SHP77 treated with DMSO at 0.1 percent for 48 hours (cell line): ENCODE data around the gene SLC35F4.
"Not testable (repeated sequence)": the region's sequence is repeated elsewhere in the genome, so short reads cannot be mapped to it uniquely, and the experiment has no call there.

Source experiments
- DNase-seq: peaks from one replicate; lab custom pipeline; 2025; lab: John Stamatoyannopoulos, UW

SLC35F4 gene

GRCh38 chr14:57865403-57866198 lies at the start of gene SLC35F4:
SLC35F4 (minus strand) TSS chr14:57866092.
- DNase-seq: no peak

- no peak for DNase-seq
Measured at GRCh38 chr14:57909626-57910025, 43.7 kb upstream of the SLC35F4 start.

GRCh38 chr14:57903954-57904353 lies 38.1 kb upstream of the SLC35F4 start:
- no peak for DNase-seq

DNA sequence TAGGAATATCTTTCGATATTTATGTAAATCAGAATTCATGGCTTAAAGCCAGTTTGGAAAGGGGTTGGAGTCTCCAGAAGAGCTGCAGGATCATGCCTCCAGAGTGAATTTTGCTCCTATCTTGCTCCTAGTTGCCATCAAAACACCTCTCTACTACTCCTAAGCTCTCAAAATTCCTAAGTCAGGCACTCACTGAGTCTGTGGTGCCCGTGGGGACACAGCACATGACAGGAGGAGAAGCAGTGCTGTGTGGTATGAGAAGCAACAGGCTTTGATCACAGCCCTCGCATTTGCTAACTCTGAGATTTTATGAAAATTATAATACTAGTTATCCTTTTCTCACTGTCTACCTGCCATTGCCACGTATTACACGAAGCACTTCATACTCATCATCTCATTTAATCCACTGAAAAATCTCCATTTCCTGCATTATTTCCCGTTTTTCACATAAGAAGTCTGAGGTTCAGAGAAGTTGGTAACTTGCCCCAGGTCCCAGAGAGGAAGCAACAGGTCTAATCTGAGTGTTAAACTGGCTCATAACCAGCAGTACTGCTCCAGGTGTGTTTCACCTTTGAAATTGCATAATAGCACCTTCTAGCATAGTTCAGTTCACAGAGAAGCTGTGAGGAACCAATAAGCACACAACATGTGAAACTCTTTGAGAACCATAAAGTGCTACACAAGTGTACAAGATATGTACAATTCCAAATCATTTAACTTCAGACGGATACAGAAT lies 33.1 kb upstream of the SLC35F4 start:
- no peak for DNase-seq

- no peak for DNase-seq
Measured at GRCh38 chr14:57897144-57897748, 31.4 kb upstream of the SLC35F4 start.

DNA sequence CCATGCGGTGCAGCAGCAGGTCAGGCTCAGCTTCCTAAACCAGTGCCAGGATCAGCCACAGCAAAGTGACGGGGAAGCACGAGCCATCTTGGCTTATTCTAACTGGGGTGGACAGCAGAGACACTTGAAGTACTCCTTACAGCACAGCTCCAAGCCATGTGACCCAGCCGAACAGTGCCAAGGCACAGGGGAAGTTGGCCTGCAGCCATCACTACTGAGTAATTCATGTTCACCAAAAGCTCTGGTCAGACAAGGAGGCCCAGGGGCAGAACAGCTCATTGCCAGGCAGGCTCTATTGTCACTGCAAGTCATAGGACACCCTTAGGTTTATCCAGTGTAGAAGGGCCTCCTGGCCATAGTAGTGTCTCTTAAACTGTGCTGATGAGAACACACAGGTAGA lies 23.4 kb upstream of the SLC35F4 start:
- peak; percentile 6 for DNase-seq

DNA sequence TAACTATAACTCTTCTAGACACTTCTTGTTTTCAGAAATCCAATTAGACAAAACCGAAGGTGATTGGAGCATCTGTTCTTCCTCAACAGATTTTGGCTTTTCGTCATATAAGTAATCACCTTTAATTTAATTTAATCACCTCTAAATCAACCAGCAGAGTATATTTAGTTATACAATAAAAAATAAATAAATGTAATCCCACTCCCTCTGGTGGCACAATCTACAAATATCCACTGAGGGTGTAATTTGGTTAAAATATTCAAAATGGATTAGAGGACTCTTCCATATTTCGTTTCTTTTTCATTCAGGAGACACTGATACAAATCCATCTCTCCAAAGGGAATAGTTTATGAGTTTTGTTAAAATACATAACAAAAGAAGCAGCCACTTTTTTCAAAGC lies 18.3 kb upstream of the SLC35F4 start:
- no peak for DNase-seq

DNA sequence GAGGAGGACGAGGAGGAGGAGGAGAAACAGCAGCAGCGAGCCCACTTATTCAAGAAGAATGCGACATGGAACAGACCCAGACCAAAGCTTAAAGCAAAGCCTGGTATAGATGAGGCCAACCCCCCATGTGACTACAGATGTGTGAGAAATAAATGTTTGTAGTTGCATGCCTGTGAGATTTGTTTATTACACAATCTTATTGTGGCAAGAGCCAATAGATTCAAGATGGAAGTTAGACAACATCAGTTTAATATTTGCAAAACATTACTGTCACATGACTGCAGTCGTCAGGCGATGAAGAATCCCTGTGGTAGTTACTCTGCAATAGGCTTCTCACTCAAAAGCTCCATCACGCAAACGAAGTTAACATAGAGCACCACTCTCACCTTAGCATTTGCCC lies 17.2 kb upstream of the SLC35F4 start:
- no peak for DNase-seq

DNA sequence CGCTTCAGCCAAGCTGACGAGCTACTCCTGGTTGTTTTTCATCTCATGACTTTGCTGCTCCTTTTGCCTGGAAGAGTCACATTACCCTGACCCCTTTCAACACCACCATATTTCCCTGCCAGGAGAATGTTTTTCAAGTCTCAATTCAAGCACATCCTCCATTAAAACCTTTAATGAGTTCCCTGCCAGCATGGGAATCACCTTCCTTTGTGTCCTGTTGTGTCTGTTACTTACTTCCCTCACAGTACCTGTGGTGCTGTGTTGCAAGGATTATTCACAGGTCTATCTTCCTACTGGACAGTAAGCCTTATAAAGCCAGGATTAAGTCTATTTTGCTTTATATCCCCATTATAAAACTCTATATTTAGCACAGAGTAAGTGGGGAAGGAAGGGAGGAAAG lies 13.6 kb upstream of the SLC35F4 start:
- no peak for DNase-seq

GRCh38 chr14:57875985-57876384 lies 10.1 kb upstream of the SLC35F4 start:
- DNase-seq: no peak

- no peak for DNase-seq
Measured at GRCh38 chr14:57875296-57875695, 9.4 kb upstream of the SLC35F4 start.

GRCh38 chr14:57871459-57872080 lies 5.7 kb upstream of the SLC35F4 start:
- DNase-seq: no peak

DNA sequence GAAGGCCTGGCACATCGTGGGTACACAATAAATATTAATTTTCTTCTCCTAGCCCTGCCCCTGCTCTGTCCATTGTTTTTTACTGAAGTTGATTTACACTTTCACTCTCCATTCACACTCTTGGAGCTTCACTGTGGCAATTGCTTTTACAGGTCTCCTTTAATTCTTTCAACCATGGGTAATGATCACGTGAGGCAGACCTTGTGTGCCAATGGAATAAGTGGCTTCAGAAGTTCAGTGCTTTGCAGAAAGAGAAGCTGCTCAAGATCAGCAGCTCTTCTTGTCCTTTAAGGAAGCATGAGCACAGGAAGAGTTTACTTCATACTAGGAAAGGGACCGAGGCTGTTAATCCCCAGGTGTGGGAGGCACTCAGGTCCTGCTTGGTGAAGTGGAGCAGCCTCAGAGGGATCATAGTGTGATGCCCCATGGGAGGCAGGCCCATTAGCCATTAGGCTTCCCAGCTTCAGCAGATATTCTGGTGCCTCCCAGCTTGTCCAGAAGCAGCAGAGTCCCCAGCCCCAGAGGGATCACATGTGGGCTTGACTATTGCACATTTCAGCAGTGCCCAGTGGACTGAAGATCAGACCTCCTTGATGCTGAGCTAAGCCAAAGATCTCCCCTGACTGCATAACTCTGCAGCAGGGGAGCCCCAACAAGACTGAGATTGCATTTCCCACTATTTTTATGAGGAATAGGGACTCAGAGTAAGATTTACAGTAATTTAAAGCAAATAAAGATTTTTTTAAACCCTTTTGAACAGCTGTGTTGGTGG lies 5.0 kb upstream of the SLC35F4 start:
- DNase-seq: no peak

DNA sequence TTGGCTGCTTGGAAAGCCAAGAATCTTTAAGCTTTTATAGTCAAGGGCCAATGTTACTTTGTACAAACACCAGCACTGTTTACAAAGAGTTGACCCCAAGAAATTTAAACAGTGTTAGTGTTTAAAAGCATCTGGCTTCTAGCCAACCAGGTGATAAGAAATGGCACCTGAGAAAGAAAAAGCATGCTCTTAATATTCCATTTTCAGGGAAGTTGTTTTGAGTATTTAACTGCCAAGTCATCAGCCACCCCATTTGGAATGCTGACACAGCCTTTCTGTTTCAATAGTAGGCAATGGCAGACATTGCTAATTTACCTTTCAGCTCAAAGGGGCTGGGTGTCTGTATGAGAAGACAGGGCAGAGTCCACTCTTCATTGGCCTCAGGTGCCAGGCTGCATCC lies 3.7 kb upstream of the SLC35F4 start:
- no peak for DNase-seq

DNA sequence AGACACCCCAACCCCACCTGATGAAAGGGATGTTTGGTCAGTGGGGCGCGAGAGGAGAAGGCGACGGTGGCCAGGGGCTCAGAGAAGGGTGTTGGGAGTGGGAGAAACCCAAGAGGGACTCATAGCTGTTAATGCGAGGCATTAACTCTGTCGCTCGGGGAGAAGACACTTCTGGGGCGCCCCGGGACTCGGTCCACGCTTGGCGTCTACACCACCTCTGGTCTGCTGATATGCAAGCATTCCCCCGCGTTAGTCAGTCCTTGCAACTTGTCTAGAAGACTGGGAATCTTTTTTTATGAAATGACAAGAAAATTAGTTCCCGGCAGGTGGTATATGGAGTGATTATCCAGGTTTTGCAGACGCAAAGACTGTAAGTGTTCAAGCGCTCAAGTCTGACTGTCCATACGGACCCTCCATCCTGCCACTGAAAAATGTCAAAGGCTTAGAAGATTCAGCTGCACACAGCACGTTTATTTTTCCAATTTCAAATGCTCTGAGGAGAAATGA lies 360 bp upstream of the SLC35F4 start:
- DNase-seq: no peak

- no peak for DNase-seq
Measured at GRCh38 chr14:57865066-57865402, 858 bp downstream of the SLC35F4 start.

DNA sequence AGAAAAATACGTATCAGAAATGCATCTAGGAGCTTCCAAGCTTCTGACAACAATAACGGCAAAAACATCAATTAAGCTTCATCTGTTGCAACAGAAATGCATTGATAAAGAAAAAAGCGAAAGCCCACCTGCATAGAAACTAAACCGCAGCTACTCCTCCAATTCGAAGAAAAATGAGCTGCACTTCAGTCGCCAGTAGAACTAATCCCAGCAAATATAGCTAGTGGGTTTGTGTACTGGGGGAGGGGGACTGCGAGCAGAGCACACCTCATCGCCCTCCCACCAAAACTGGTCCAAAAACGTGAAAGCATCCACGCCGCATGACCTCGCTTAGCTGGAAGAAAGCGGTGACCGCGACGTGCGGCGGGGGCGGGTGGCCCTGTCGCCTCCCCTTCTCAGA lies 1.2 kb downstream of the SLC35F4 start:
- no peak for DNase-seq

DNA sequence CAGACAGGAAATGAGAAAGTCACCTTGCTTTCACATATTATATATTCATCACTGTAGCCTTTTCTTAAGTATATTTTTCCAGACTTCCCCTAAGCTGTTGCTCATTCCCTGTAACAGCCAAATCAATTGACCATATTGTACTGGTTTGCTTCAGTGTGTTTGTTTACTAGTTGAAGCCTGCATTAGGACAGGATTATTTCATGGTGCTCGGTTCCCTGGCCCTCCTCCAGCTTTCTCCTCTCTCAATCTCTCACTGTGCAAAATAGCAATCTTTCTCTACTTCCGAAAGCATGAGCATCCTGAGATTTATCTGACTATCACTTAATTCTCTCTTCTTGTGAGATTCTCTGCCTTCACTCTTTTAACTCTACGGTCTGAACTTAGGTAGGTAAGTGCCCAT lies 2.4 kb downstream of the SLC35F4 start:
- DNase-seq: no peak

DNA sequence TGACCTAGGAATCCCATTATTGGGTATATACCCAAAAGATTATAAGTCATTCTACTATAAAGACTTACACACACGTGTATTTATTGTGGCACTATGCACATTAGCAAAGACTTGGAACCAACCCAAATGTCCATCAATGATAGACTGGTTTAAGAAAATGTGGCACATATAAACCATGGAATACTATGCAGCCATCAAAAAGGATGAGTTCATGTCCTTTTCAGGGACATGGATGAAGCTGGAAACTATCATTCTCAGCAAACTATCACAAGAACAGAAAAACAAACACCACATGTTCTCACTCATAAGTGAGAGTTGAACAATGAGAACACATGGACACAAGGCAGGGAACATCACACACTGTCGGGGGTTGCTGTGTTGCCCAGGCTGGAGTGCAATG lies 10.2 kb downstream of the SLC35F4 start:
- DNase-seq: not testable (repeated sequence)

GRCh38 chr14:57854571-57854970 lies 11.3 kb downstream of the SLC35F4 start:
- DNase-seq: no peak

GRCh38 chr14:57851354-57851753 lies 14.5 kb downstream of the SLC35F4 start:
- no peak for DNase-seq

- DNase-seq: no peak
Measured at GRCh38 chr14:57848786-57849185, 17.1 kb downstream of the SLC35F4 start.
